ENCODE results near the gene NBAS. TPM values are rescaled to one million over a fixed set of nuclear protein-coding genes. Genes with fewer than 3 reads are reported as not detected.

Gene NBAS
- total and polyA plus RNA-seq, 2 of the 4 experiments (the other 2 are of a cell fraction) = 22.3 to 105 TPM

DNA sequence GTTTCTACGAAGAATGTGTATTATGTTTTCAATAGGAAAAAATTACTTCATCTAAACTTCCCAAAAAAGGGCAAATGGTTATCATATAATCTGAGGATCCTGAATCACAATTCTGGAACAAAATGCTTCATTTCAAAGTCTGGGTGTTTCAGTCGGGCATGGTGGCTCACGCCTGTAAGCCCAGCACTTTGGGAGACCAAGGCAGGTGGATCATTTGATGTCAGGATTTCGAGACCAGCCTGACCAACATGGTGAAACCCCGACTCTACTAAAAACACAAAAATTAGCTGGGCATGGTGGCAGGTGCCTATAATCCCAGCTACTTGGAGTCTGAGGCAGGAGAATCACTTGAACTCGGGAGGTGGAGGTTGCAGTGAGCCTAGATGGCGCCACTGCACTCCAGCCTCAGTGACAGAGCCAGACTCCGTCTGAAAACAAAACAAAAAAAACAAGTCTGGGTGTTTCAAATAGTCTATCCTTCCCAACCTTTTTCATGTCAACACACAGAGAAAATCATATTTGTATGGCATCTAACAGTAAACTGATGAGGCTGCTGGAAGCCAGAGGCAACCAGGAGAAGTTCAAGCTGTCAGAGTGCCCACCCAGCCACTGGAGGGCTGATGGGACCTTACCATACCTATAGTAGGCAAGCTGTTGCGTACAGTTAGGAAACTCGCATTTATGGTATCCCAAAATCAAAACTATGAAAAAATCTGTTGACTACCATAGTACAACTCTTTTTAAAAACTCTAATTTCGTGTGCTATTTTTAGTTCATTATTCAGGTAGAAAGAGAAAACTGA is 14.6 kb downstream of the NBAS start (continued):
- TF ChIP-seq, protein P1, sequence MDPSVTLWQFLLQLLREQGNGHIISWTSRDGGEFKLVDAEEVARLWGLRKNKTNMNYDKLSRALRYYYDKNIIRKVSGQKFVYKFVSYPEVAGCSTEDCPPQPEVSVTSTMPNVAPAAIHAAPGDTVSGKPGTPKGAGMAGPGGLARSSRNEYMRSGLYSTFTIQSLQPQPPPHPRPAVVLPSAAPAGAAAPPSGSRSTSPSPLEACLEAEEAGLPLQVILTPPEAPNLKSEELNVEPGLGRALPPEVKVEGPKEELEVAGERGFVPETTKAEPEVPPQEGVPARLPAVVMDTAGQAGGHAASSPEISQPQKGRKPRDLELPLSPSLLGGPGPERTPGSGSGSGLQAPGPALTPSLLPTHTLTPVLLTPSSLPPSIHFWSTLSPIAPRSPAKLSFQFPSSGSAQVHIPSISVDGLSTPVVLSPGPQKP (IDR thresholded peaks at IDR 0.05; ENCODE audit: borderline replicate concordance, low read depth, low read length) = no peak

DNA sequence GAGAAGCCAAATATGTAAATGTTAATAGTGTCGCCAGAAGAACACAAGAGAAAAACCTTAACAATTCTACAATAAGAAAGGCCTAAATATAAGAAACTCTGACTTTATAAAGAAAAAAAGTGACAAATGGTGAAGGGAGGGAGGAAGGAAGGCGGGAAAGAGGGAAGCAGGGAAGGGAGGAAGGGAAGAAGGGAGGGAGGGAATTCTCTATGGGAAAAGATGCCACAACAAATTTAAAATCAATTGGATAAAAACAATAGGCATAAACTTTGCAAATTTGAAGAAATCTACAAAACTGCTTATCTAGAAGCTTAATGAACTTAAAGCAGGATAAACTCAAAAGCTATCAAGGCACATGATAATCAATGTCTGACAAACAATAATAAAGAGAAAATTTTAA is 16.9 kb downstream of the NBAS start:
- Histone ChIP-seq H3K4me1 (ENCODE audit: control insufficient read depth, insufficient read depth, low read length) (no peaks in the 10 kb centered on the region), H3K56ac (ENCODE audit: extremely low read depth, insufficient read depth, low read length) (no peak overlapping the region), H3K79me1 (ENCODE audit: low read depth in 1 of 2, low read length in 2 of 2) (peaks cover 3 to 18% of the 10 kb centered on the region in 2 experiments; a peak in 3 of 4 replicates), H2AK5ac (ENCODE audit: low read depth, low read length) (no peak overlapping the region), H3K9me3 (ENCODE audit: control insufficient read depth, insufficient read depth, low read length) (no peaks in the 10 kb centered on the region), H4K8ac (ENCODE audit: low read depth in 2 of 2, low read length in 2 of 2) (no peak overlapping the region), H3K18ac (ENCODE audit: low read depth, low read length) (no peak overlapping the region), H2BK15ac (ENCODE audit: low read depth, low read length) (no peak overlapping the region), H3K27ac (ENCODE audit: insufficient read depth, low read length) (no peak overlapping the region), H3K9ac (ENCODE audit: low read depth, low read length) (no peak overlapping the region), H4K20me1 (ENCODE audit: insufficient read depth, low read length) (no peaks in the 10 kb centered on the region), H2AK9ac (replicated peaks; ENCODE audit: low read depth, low read length, poor library complexity) (no peak overlapping the region), H3K9me1 (ENCODE audit: insufficient read depth, low read length) (0 out of 2 replicates have a peak, but pooled peaks cover 3% of the 10 kb centered on the region), H3K4ac (ENCODE audit: low read depth, low read length) (no peak overlapping the region), H3K23ac (ENCODE audit: low read depth, low read length) (no peak overlapping the region), H2BK5ac (ENCODE audit: low read depth, low read length, poor library complexity, severe bottlenecking) (no peak overlapping the region), H3K14ac (replicated peaks; ENCODE audit: low read depth, low read length) (no peak overlapping the region), H3K36me3 (ENCODE audit: control insufficient read depth, insufficient read depth, low read length) (peaks cover under 1% of the 10 kb centered on the region), H3K4me2 (ENCODE audit: low read depth, low read length) (no peak overlapping the region), H3K27me3 (ENCODE audit: control insufficient read depth, insufficient read depth, low read length) (no peaks in the 10 kb centered on the region), H2AFZ (replicated peaks; ENCODE audit: low read length, poor library complexity) (no peak overlapping the region), H2BK20ac (ENCODE audit: low read depth, low read length) (no peak overlapping the region), H4K5ac (ENCODE audit: low read depth, low read length) (no peak overlapping the region), H2BK120ac (ENCODE audit: low read depth, low read length) (no peak overlapping the region), H4K91ac (ENCODE audit: insufficient read depth, low read depth, low read length) (no peak overlapping the region), H3K4me3 (ENCODE audit: insufficient read depth, low read depth, low read length) (no peak overlapping the region)
- ChIA-PET POLR2A (ENCODE audit: unreplicated experiment) (no interaction called here), CTCF (no interaction called here)
- DNase-seq (no peak), ATAC-seq (ENCODE audit: low read depth) (no peak)
- no CpG with 5 or more reads among the region's 2 CpGs for WGBS, 2 experiments (ENCODE audit: extremely low coverage in 2 of 2, insufficient read length in 1 of 2)
- dilution Hi-C loops (cut with HindIII; ENCODE audit: low sequenced_read_pairs, unreplicated experiment) = no loop called here
- no TSS peak for BruUV-seq (replicated peaks)
- in situ Hi-C loops (cut with MboI; ENCODE audit: low sequenced_read_pairs) = no loop called here
- intact Hi-C loops (cut with micrococcal nuclease) = no loop called here
- no peak for TF ChIP-seq MAFK (IDR thresholded peaks at IDR 0.05; ENCODE audit: low read depth, low read length)
- TF ChIP-seq, protein P1 (IDR thresholded peaks at IDR 0.05; ENCODE audit: borderline replicate concordance, low read depth, low read length) = no peak
- TF ChIP-seq FOS (IDR thresholded peaks at IDR 0.05; ENCODE audit: low read depth, low read length) = no peak
- TF ChIP-seq MAZ (IDR thresholded peaks at IDR 0.05; ENCODE audit: borderline replicate concordance, low read depth, low read length) = no peak
- no peak for TF ChIP-seq MXI1 (IDR thresholded peaks at IDR 0.05; ENCODE audit: borderline replicate concordance, low read depth, low read length)
- TF ChIP-seq, protein P2, sequence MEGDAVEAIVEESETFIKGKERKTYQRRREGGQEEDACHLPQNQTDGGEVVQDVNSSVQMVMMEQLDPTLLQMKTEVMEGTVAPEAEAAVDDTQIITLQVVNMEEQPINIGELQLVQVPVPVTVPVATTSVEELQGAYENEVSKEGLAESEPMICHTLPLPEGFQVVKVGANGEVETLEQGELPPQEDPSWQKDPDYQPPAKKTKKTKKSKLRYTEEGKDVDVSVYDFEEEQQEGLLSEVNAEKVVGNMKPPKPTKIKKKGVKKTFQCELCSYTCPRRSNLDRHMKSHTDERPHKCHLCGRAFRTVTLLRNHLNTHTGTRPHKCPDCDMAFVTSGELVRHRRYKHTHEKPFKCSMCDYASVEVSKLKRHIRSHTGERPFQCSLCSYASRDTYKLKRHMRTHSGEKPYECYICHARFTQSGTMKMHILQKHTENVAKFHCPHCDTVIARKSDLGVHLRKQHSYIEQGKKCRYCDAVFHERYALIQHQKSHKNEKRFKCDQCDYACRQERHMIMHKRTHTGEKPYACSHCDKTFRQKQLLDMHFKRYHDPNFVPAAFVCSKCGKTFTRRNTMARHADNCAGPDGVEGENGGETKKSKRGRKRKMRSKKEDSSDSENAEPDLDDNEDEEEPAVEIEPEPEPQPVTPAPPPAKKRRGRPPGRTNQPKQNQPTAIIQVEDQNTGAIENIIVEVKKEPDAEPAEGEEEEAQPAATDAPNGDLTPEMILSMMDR (conservative IDR thresholded peaks at IDR 0.05; ENCODE audit: low read depth, low read length) = no peak
- TF ChIP-seq CEBPB (IDR thresholded peaks at IDR 0.05; ENCODE audit: low read depth, low read length) = no peak
- TF ChIP-seq POLR2A (IDR thresholded peaks at IDR 0.05; ENCODE audit: low read depth, low read length) = no peak
- TF ChIP-seq CHD1 (IDR thresholded peaks at IDR 0.05; ENCODE audit: low read depth, low read length) = no peak
- no peak for TF ChIP-seq NFE2L2 (IDR thresholded peaks at IDR 0.05; ENCODE audit: low read depth, low read length)
- no peak for TF ChIP-seq RCOR1 (IDR thresholded peaks at IDR 0.05; ENCODE audit: insufficient replicate concordance, low read length)

All from IMR-90 (cell line).